HG03520 (cell line): Measurements from ENCODE around the gene EFNA3.

ENCODE experiments used
- ATAC-seq: cut with Tn5 transposase; IDR thresholded peaks from one replicate; pipeline ENCODE4 v1.9.1; 2021; ENCODE audit warnings: mild to moderate bottlenecking, moderate library complexity; ENCODE audit not compliant: unreplicated experiment

The EFNA3 gene

DNA sequence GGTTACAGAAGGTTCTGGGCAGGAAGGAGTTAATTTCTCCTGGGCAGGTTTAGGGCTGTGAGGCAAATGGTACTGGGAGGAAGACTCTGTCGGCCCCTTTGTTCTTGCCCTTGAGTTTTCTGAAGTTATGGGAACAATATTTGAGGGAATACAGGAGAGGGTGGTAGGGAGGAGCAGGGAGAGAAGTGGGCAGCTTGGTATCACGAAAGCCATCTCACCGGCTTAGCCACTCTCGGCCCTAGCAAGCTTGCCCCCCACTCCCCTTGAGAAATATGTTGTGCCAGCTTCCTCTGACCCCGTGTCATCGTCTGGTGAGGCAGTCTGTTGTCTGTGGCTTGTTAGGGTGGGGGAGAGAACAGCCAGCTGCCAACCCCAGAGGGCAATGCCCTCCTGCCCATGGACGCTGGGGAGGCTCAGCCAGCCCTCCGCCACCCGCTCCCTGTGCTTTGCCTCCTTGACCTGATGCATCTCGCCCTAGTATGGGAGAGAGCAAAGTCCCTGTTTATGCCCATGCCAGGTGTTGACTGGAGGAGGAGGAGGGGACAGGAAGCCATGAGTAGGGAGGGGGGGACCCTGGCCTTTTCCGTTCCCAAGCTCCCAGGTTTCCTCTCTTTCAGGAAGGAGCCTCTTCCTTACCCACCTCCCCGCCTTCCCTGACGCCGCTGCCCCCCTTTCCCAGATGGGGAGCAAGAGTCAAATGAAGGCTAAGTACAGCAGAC is 50.3 kb downstream of the EFNA3 start:
- ATAC-seq = no peak

DNA sequence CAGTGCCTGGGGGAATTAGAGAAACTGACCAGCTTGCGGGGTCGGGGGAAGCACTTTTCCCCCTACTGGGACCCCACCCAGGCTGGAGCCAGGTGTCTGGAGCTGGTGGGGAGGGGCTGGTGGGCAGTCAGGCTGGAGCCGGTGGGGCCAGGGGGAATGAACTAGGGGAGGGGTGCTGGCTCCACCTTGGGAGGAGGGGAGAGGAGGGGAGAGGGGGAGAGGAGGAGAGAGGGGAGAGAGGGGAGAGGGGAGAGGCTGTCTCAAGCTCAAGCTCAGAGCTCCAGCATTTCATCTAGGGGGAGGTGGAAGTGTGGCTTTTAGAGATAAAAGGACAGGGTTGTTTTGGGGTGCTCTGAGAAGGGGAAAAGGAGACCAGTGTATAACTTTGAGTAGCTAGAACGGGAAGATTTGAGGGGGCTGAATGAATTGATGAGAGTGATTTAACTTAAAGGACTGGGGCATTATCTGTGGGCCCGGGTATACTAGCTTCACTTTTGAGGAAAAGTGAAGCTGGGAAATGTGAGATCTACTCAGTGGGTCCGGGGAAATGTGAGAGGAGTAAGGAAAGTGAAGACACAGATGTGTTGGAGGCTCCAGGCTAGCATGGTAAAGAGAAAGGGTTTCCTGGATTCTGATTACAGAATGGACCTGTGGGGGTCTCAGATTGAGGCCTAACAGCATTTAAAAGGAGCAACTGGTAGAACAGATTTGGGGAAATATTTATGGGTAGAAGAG is 51.8 kb downstream of the EFNA3 start:
- ATAC-seq = no peak

DNA sequence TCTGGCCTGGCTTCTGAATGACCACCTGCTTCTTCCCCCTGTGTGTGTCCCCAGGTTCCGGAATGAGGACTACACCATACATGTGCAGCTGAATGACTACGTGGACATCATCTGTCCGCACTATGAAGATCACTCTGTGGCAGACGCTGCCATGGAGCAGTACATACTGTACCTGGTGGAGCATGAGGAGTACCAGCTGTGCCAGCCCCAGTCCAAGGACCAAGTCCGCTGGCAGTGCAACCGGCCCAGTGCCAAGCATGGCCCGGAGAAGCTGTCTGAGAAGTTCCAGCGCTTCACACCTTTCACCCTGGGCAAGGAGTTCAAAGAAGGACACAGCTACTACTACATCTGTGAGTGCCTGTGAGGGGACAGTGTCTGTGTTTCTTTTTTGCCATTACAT is 52.6 kb downstream of the EFNA3 start:
- ATAC-seq = no peak

DNA sequence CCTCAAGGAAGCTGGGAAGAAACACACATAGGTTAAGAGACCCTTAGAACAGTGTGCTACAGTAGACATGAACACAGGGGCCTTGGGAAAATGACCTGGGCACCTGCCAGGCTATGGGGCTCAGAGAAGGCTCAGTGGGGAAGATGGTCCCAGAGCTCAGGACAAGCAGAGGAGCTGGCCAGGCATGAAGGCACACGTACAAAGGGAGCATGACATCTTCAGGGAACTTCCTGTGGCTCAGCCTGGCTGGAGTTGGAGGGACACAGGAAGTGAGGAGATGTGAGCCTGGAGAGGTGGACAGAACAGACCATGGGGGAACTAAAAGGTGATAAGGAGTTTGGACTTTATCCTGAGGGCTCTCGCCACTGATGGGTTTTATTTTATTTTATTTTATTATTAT is 53.2 kb downstream of the EFNA3 start:
- ATAC-seq = no peak

DNA sequence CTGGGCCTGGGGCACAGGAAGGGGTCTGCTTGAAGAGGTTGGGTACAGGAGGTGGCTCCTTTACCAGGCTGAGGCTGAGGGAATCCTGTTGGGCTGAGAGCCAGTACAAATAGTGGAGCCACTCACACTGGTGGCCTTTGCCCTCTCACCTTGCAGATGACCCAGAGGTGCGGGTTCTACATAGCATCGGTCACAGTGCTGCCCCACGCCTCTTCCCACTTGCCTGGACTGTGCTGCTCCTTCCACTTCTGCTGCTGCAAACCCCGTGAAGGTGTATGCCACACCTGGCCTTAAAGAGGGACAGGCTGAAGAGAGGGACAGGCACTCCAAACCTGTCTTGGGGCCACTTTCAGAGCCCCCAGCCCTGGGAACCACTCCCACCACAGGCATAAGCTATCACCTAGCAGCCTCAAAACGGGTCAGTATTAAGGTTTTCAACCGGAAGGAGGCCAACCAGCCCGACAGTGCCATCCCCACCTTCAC is 55.2 kb downstream of the EFNA3 start:
- ATAC-seq = no peak

DNA sequence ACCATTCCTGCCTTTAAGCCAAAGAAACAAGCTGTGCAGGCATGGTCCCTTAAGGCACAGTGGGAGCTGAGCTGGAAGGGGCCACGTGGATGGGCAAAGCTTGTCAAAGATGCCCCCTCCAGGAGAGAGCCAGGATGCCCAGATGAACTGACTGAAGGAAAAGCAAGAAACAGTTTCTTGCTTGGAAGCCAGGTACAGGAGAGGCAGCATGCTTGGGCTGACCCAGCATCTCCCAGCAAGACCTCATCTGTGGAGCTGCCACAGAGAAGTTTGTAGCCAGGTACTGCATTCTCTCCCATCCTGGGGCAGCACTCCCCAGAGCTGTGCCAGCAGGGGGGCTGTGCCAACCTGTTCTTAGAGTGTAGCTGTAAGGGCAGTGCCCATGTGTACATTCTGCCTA is 55.7 kb downstream of the EFNA3 start:
- no peak for ATAC-seq

DNA sequence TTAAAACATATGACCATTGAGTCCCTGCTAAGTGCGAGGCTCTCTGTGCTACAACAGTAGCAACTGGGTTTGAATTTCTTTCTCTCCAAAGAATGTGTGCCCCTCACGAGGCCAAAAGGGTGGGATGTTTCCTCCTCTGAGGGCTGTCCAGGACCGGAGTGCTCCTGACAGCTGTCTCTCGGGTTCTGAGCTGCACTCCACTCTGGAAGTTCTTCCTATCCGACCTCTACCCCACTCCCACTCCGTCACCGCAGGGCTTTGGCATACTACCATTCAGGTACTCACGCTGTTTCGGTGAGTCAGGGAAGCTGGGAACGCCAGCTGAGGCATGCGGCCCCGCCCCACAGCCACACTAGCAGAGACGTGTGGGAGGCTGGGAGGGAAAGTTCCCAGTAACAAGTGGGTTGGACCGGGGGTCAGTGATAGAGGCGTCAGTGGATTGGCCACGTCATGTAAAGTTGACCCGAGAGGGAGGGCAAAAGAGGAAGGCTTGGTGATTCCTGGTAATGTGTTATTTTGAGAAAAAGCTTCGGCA is 56.3 kb downstream of the EFNA3 start:
- peak; percentile 31 for ATAC-seq

DNA sequence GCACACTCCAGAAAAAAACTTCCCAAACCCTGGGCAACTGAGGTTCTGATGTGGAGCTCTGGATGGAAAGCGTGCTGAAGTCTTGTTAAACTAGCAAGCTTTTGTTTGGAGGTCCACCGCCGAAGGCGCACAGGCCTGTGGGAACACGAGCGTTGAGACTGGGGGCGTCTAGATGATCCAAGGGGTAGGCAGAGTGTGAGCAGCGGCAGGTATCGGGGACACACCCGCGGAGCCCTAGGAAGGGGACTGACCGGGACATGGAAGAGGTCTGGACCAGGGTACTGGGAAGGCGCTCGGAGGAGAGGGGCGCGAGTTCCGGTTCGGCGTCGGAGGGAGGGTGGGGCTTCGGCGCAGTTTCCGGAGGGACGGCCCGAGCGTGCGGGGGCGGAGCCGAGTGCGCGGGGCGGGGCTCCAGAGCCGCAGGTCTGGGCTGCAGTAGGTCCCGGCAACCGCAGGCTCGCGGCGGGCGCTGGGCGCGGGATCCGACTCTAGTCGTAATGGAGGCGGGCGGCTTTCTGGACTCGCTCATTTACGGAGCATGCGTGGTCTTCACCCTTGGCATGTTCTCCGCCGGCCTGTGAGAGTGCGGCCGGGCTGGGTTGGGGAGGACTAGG is 56.9 kb downstream of the EFNA3 start, which contains the start of gene SLC50A1:
Gene SLC50A1, plus strand, starts transcription at position 438 of the 614 bp plus-strand sequence. Its CDS starts 60 bp downstream, at position 498.
- ATAC-seq = peak; percentile 73

DNA sequence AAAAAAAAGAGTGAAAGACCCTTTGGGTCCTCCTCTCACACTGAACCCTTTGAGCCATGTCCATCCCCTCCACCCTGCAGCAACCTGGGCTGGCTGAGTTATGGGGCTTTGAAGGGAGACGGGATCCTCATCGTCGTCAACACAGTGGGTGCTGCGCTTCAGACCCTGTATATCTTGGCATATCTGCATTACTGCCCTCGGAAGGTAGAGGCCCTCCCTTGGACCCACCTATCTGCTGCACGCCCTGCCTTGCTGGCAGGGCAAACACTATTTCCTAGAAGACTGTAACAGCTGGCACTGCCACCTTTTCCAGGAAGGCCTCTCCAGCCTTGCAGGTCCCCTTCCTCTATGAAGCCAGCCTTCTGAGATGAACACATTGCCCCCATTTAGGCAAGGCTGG is 58.1 kb downstream of the EFNA3 start:
- ATAC-seq = no peak
